Fibroblast of the aortic adventitia (primary cell): ENCODE data around the gene AUTS2. TPM values are rescaled to one million over a fixed set of nuclear protein-coding genes. Genes with fewer than 3 reads are reported as not detected.

Source experiments
- DNase-seq: peaks from one replicate; pipeline ENCODE4 v3.0.0-alpha.2; 2010; ENCODE audit warnings: low read depth
- H3K4me3 ChIP-seq: 2 replicates; pipeline ENCODE4 v1.5.1; 2011; ENCODE audit warnings: low read depth, mild to moderate bottlenecking, control low read depth, low read length, moderate library complexity
- CTCF ChIP-seq: IDR thresholded peaks from 2 replicates; pipeline ENCODE4 v1.5.1; 2011; ENCODE audit warnings: mild to moderate bottlenecking, low read length, control low read depth, inconsistent platforms; ENCODE audit not compliant: insufficient read depth
- total RNA-seq: library from RNA; depleted of rRNA; stranded (reverse); fragments of >200 nt; gene quantifications from 2 replicates; pipeline ENCODE4 v1.2.3, GENCODE V29; 2012; ENCODE audit warnings: low replicate concordance

AUTS2 gene
- total RNA-seq, 1 donor: 10.7 TPM

GRCh38 chr7:70294211-70294911 is 696.1 kb downstream of the AUTS2 start:
- TF ChIP-seq CTCF: no peak
- no peak for DNase-seq
- no peak overlapping the region for H3K4me3 ChIP-seq

- TF ChIP-seq CTCF: no peak
- no peak for DNase-seq
- H3K4me3 ChIP-seq: no peak overlapping the region
Observed at GRCh38 chr7:70298780-70299471, 700.7 kb downstream of the AUTS2 start.

GRCh38 chr7:70299472-70299807 is 701.2 kb downstream of the AUTS2 start:
- DNase-seq: no peak
- no peak for TF ChIP-seq CTCF
- H3K4me3 ChIP-seq: no peak overlapping the region

- TF ChIP-seq CTCF: no peak
- H3K4me3 ChIP-seq: no peak overlapping the region
- DNase-seq: no peak
Observed at GRCh38 chr7:70301673-70302185, 703.5 kb downstream of the AUTS2 start.

- no peak for TF ChIP-seq CTCF
- no peak overlapping the region for H3K4me3 ChIP-seq
- no peak for DNase-seq
Observed at GRCh38 chr7:70303309-70303708, 705.0 kb downstream of the AUTS2 start.

- TF ChIP-seq CTCF: no peak
- no peak overlapping the region for H3K4me3 ChIP-seq
- no peak for DNase-seq
Observed at GRCh38 chr7:70303780-70304179, 705.5 kb downstream of the AUTS2 start.

GRCh38 chr7:70306173-70306572 is 707.9 kb downstream of the AUTS2 start:
- no peak for DNase-seq
- TF ChIP-seq CTCF: no peak
- no peak overlapping the region for H3K4me3 ChIP-seq
